H9 (cell line): ENCODE measurements around the gene NEGR1. TPM values are rescaled to one million over a fixed set of nuclear protein-coding genes. Genes with fewer than 3 reads are reported as not detected.

ENCODE experiments used
- DNase-seq: peaks from one replicate; pipeline ENCODE4 v3.0.0-alpha.2; 2017
- H2AFZ ChIP-seq: one replicate; pipeline ENCODE4 v1.6.1; 2013; ENCODE audit warnings: mild to moderate bottlenecking, low read length, control low read depth, moderate library complexity
- H2AK5ac ChIP-seq: 2 replicates; pipeline ENCODE4 v1.6.1; 2013; ENCODE audit warnings: low read length, control low read depth, mixed read lengths; ENCODE audit not compliant: insufficient read length
- H2BK120ac ChIP-seq: one replicate; pipeline ENCODE4 v1.6.1; 2013; ENCODE audit warnings: low read depth, mild to moderate bottlenecking, low read length, control low read depth, inconsistent platforms; ENCODE audit not compliant: poor library complexity, severe bottlenecking
- H2BK12ac ChIP-seq: 2 replicates; pipeline ENCODE4 v1.6.1; 2013; ENCODE audit warnings: low read length, control low read depth, mixed read lengths, low read depth; ENCODE audit not compliant: insufficient read length
- H2BK15ac ChIP-seq: 2 replicates; pipeline ENCODE4 v1.6.1; 2013; ENCODE audit warnings: low read depth, low read length, control low read depth
- H2BK20ac ChIP-seq: one replicate; pipeline ENCODE4 v1.6.1; 2013; ENCODE audit warnings: low read depth, mild to moderate bottlenecking, low read length, control low read depth, inconsistent platforms; ENCODE audit not compliant: poor library complexity, severe bottlenecking
- H2BK5ac ChIP-seq: 2 replicates; pipeline ENCODE4 v1.6.1; 2013; ENCODE audit warnings: low read length, control low read depth, mixed read lengths; ENCODE audit not compliant: insufficient read length
- H3K14ac ChIP-seq: 2 replicates; pipeline ENCODE4 v1.6.1; 2013; ENCODE audit warnings: low read length, control low read depth; ENCODE audit not compliant: insufficient read depth
- H3K18ac ChIP-seq: 2 replicates; pipeline ENCODE4 v1.6.1; 2013; ENCODE audit warnings: low read depth, mild to moderate bottlenecking, mixed read lengths, low read length, control low read depth; ENCODE audit not compliant: insufficient read length
- H3K23ac ChIP-seq: 2 replicates; pipeline ENCODE4 v1.6.1; 2013; ENCODE audit warnings: low read length, control low read depth, mixed read lengths, low read depth; ENCODE audit not compliant: insufficient read length
- H3K23me2 ChIP-seq: 2 replicates; pipeline ENCODE4 v1.6.1; 2013; ENCODE audit warnings: low read depth, mild to moderate bottlenecking, mixed read lengths, low read length, control low read depth; ENCODE audit not compliant: insufficient read length, poor library complexity, severe bottlenecking
- H3K27ac ChIP-seq: 2 replicates; pipeline ENCODE4 v1.5.1; 2013; ENCODE audit warnings: low read length, control low read depth, mixed read lengths, low read depth; ENCODE audit not compliant: insufficient read length
- H3K27me3 ChIP-seq: 2 replicates; pipeline ENCODE4 v1.6.1; 2013; ENCODE audit warnings: low read length, control low read depth, inconsistent platforms; ENCODE audit not compliant: insufficient read depth
- H3K4ac ChIP-seq: 2 replicates; pipeline ENCODE4 v1.6.1; 2013; ENCODE audit warnings: low read depth, mild to moderate bottlenecking, control low read depth, inconsistent platforms, low read length, moderate library complexity
- H3K4me1 ChIP-seq: 2 replicates; pipeline ENCODE4 v1.6.1; 2013; ENCODE audit warnings: low read length, control low read depth, inconsistent platforms; ENCODE audit not compliant: insufficient read depth
- H3K4me2 ChIP-seq: 2 replicates; pipeline ENCODE4 v1.6.1; 2013; ENCODE audit warnings: low read length, control low read depth, mixed read lengths; ENCODE audit not compliant: insufficient read length, insufficient read depth
- H3K56ac ChIP-seq: 2 replicates; pipeline ENCODE4 v1.6.1; 2013; ENCODE audit warnings: low read depth, mild to moderate bottlenecking, mixed read lengths, low read length, control low read depth; ENCODE audit not compliant: insufficient read length
- H3K79me1 ChIP-seq: 2 replicates; pipeline ENCODE4 v1.6.1; 2013; ENCODE audit warnings: low read depth, mild to moderate bottlenecking, moderate library complexity, low read length, control low read depth, inconsistent platforms; ENCODE audit not compliant: insufficient read depth, poor library complexity, severe bottlenecking
- H3K79me2 ChIP-seq: 2 replicates; pipeline ENCODE4 v1.6.1; 2013; ENCODE audit warnings: low read length, control low read depth, inconsistent platforms; ENCODE audit not compliant: insufficient read depth
- H3K9ac ChIP-seq: 2 replicates; pipeline ENCODE4 v1.6.1; 2013; ENCODE audit warnings: low read length, control low read depth, mixed read lengths; ENCODE audit not compliant: insufficient read length; ENCODE audit errors: extremely low read depth
- H3K9me3 ChIP-seq: one replicate; pipeline ENCODE4 v1.6.1; 2013; ENCODE audit warnings: low read depth, low read length, inconsistent platforms; ENCODE audit not compliant: control insufficient read depth
- H3T11ph ChIP-seq: one replicate; pipeline ENCODE4 v1.6.1; 2013; ENCODE audit warnings: mild to moderate bottlenecking, low read length, control low read depth, inconsistent platforms
- H4K20me1 ChIP-seq: one replicate; pipeline ENCODE4 v1.6.1; 2013; ENCODE audit not compliant: control insufficient read depth, insufficient read length, insufficient read depth
- H4K5ac ChIP-seq: 2 replicates; pipeline ENCODE4 v1.6.1; 2013; ENCODE audit warnings: low read depth, mild to moderate bottlenecking, mixed read lengths, low read length, control low read depth; ENCODE audit not compliant: insufficient read length
- H4K8ac ChIP-seq: replicated peaks from 2 replicates; pipeline ENCODE4 v1.6.1; 2013; ENCODE audit warnings: low read length, control low read depth, mixed read lengths, low read depth; ENCODE audit not compliant: insufficient read length
- H4K91ac ChIP-seq: 2 replicates; pipeline ENCODE4 v1.6.1; 2013; ENCODE audit warnings: low read depth, mild to moderate bottlenecking, moderate library complexity, mixed read lengths, low read length, control low read depth; ENCODE audit not compliant: insufficient read length
- H3K27ac Mint-ChIP-seq, 3 experiments: 2 replicates in 2 of 3; 3 replicates in 1 of 3; pipeline ENCODE4 v1.8.0; 2020 to 2021; ENCODE audit warnings: mixed read lengths in 3 of 3, mild to moderate bottlenecking in 1 of 3, moderate library complexity in 1 of 3
- H3K27me3 Mint-ChIP-seq: 2 replicates; pipeline ENCODE4 v1.8.0; 2021; ENCODE audit warnings: low read depth, mild to moderate bottlenecking, moderate library complexity, mixed read lengths
- H3K36me3 Mint-ChIP-seq, 3 experiments: 2 replicates in 2 of 3; 3 replicates in 1 of 3; pipeline ENCODE4 v1.8.0; 2020 to 2021; ENCODE audit warnings: low read depth in 3 of 3, mixed read lengths in 3 of 3; ENCODE audit not compliant: insufficient read depth in 1 of 3
- H3K4me1 Mint-ChIP-seq, 2 experiments: 2 replicates each; pipeline ENCODE4 v1.8.0; 2020; ENCODE audit warnings: mixed read lengths in 2 of 2
- H3K4me3 Mint-ChIP-seq, 2 experiments: 2 replicates in 1 of 2; 3 replicates in 1 of 2; pipeline ENCODE4 v1.8.0; 2020 to 2021; ENCODE audit warnings: mild to moderate bottlenecking in 2 of 2, mixed read lengths in 2 of 2, moderate library complexity in 1 of 2
- H3K9me3 Mint-ChIP-seq, 2 experiments: 2 replicates in 1 of 2; 3 replicates in 1 of 2; pipeline ENCODE4 v1.8.0; 2020; ENCODE audit warnings: mild to moderate bottlenecking in 2 of 2, mixed read lengths in 2 of 2, moderate library complexity in 1 of 2
- CTCF ChIP-seq: fragments of 200-600 bp; sonication (generic); conservative IDR thresholded peaks from 3 replicates; pipeline ENCODE4 v1.8.0; 2021; ENCODE audit warnings: antibody characterized with exemption, mild to moderate bottlenecking
- WGBS: extraction: QIAGEN DNeasy Blood & Tissue Kit; methylation state at CpG from one replicate; pipeline ENCODE4 v1.1.7; 2013; ENCODE audit warnings: missing lambda C conversion rate, low lambda C conversion rate, mixed read lengths; ENCODE audit not compliant: insufficient read length; ENCODE audit errors: extremely low coverage; 5-methylcytosine and 5-hydroxymethylcytosine counted together
- total RNA-seq: library from RNA; stranded (reverse); gene quantifications from 2 replicates; pipeline ENCODE4 v1.2.1, GENCODE V29; 2021

The NEGR1 gene
- total RNA-seq, 1 experiment from 2014 or later = 0.13 TPM

- H3K4me1 Mint-ChIP-seq = peaks cover 7 to 9% of the 10 kb centered on the region in 2 experiments
- no peak overlapping the region for H3K4me3 Mint-ChIP-seq
- H3K4me1 ChIP-seq = no peaks in the 10 kb centered on the region
Observed at GRCh38 chr1:72286401-72286800, 4.1 kb upstream of the NEGR1 start.

More at GRCh38 chr1:72286401-72286800, 4.1 kb upstream of the NEGR1 start:
- no peak overlapping the region for H2BK20ac ChIP-seq
- H3K56ac ChIP-seq = no peak overlapping the region
- H3K79me1 ChIP-seq = no peaks in the 10 kb centered on the region
- no peak overlapping the region for H3K27ac ChIP-seq
- H3K23ac ChIP-seq = no peak overlapping the region
- H3K9ac ChIP-seq = no peak overlapping the region
- Mint-ChIP-seq H3K27me3 (peaks cover 14% of the 10 kb centered on the region), H3K9me3 (no peaks in the 10 kb centered on the region), H3K27ac (no peak overlapping the region), H3K36me3 (no peaks in the 10 kb centered on the region)
- H3K14ac ChIP-seq = no peak overlapping the region
- no peak for DNase-seq
- peaks cover under 1% of the 10 kb centered on the region; the same call in 1 of the 2 replicates for H3K27me3 ChIP-seq
- H2BK15ac ChIP-seq = no peak overlapping the region
- H3K4ac ChIP-seq = no peak overlapping the region
- H4K8ac ChIP-seq = no peak overlapping the region
- no peak overlapping the region for H2BK12ac ChIP-seq
- H4K5ac ChIP-seq = no peak overlapping the region
- no peaks in the 10 kb centered on the region for H3K9me3 ChIP-seq
- H4K20me1 ChIP-seq = no peaks in the 10 kb centered on the region
- no peaks in the 10 kb centered on the region for H3K79me2 ChIP-seq
- H2BK120ac ChIP-seq = no peak overlapping the region
- H2AK5ac ChIP-seq = no peak overlapping the region
- H4K91ac ChIP-seq = no peak overlapping the region
- H2BK5ac ChIP-seq = no peak overlapping the region
- no peak overlapping the region for H3K18ac ChIP-seq
- H2AFZ ChIP-seq = no peak overlapping the region
- H3K4me2 ChIP-seq = no peak overlapping the region
- H3T11ph ChIP-seq = no peak overlapping the region
- WGBS = no CpG with 5 or more reads among the region's 4 CpGs
- peaks cover 22% of the 10 kb centered on the region for H3K23me2 ChIP-seq
- no peak for TF ChIP-seq CTCF
